ENCODE data around the gene MXD1.
"Not testable (repeated sequence)": the region's sequence is repeated elsewhere in the genome, so short reads cannot be mapped to it uniquely, and the experiment has no call there.

Gene MXD1

GRCh38 chr2:69914950-69915945 is at the start of gene MXD1:
MXD1 (plus strand) TSS chr2:69915109; CDS start chr2:69915331, 222 bp downstream.
- peak within 1 kb of the TSS; percentile 97 for H3K27ac ChIP-seq (ENCODE audit: low read depth, low read length)
- peaks cover 4 to 37% (median 30%) of the 10 kb centered on the region in 5 donors for H3K4me1 ChIP-seq (ENCODE audit: control insufficient read depth in 5 of 5, insufficient read depth in 5 of 5, low read length in 5 of 5)
- peak within 1 kb of the TSS; percentile 33 to 93 (median 84) for H3K9ac ChIP-seq (ENCODE audit: low read length in 5 of 5)
- H3K9me3 ChIP-seq (ENCODE audit: control insufficient read depth in 5 of 5, low read length in 5 of 5), result no peaks in the 10 kb centered on the region
- peaks cover under 1 to 23% (median 9%) of the 10 kb centered on the region in 5 donors for H3K36me3 ChIP-seq (ENCODE audit: control insufficient read depth in 5 of 5, insufficient read depth in 5 of 5, low read length in 5 of 5)
- peak within 1 kb of the TSS; percentile 62 to 92 (median 77) for H3K4me3 ChIP-seq (ENCODE audit: low read depth in 1 of 5, low read length in 5 of 5)
- no peaks in the 10 kb centered on the region for H3K27me3 ChIP-seq (ENCODE audit: control insufficient read depth in 5 of 5, insufficient read depth in 4 of 5, low read length in 5 of 5)

- H3K36me3 ChIP-seq (ENCODE audit: control insufficient read depth in 5 of 5, insufficient read depth in 5 of 5, low read length in 5 of 5), result no peaks in the 10 kb centered on the region
- H3K9me3 ChIP-seq (ENCODE audit: control insufficient read depth in 5 of 5, low read length in 5 of 5), result peaks cover 0 to 7% (median 3%) of the 10 kb centered on the region in 5 donors
- H3K4me1 ChIP-seq (ENCODE audit: control insufficient read depth in 5 of 5, insufficient read depth in 5 of 5, low read length in 5 of 5), result peaks cover 0 to 6% (median 3%) of the 10 kb centered on the region in 5 donors
- H3K9ac ChIP-seq (ENCODE audit: low read length in 5 of 5), result no peak overlapping the region
- H3K27me3 ChIP-seq (ENCODE audit: control insufficient read depth in 5 of 5, insufficient read depth in 4 of 5, low read length in 5 of 5), result no peaks in the 10 kb centered on the region
- no peak overlapping the region for H3K4me3 ChIP-seq (ENCODE audit: low read depth in 1 of 5, low read length in 5 of 5)
- H3K27ac ChIP-seq (ENCODE audit: low read depth, low read length), result no peak overlapping the region
These were observed 26.5 kb upstream of the MXD1 start for GRCh38 chr2:69888451-69888850.

GRCh38 chr2:69889302-69889701 is 25.6 kb upstream of the MXD1 start:
- Histone ChIP-seq H3K27me3 (ENCODE audit: control insufficient read depth in 5 of 5, insufficient read depth in 4 of 5, low read length in 5 of 5) (no peaks in the 10 kb centered on the region), H3K27ac (ENCODE audit: low read depth, low read length) (no peak overlapping the region), H3K4me1 (ENCODE audit: control insufficient read depth in 5 of 5, insufficient read depth in 5 of 5, low read length in 5 of 5) (peaks cover 0 to 9% (median 5%) of the 10 kb centered on the region in 5 donors), H3K36me3 (ENCODE audit: control insufficient read depth in 5 of 5, insufficient read depth in 5 of 5, low read length in 5 of 5) (no peaks in the 10 kb centered on the region), H3K4me3 (ENCODE audit: low read depth in 1 of 5, low read length in 5 of 5) (no peak overlapping the region), H3K9ac (ENCODE audit: low read length in 5 of 5) (no peak overlapping the region), H3K9me3 (ENCODE audit: control insufficient read depth in 5 of 5, low read length in 5 of 5) (peaks cover 0 to 7% (median 3%) of the 10 kb centered on the region in 5 donors)

- H3K27ac ChIP-seq (ENCODE audit: low read depth, low read length), result no peak overlapping the region
- H3K9ac ChIP-seq (ENCODE audit: low read length in 5 of 5), result no peak overlapping the region
- peaks cover 0 to 21% (median 15%) of the 10 kb centered on the region in 5 donors for H3K4me1 ChIP-seq (ENCODE audit: control insufficient read depth in 5 of 5, insufficient read depth in 5 of 5, low read length in 5 of 5)
- no peak overlapping the region for H3K4me3 ChIP-seq (ENCODE audit: low read depth in 1 of 5, low read length in 5 of 5)
- H3K9me3 ChIP-seq (ENCODE audit: control insufficient read depth in 5 of 5, low read length in 5 of 5), result peaks cover 0 to 7% (median 3%) of the 10 kb centered on the region in 5 donors
- H3K27me3 ChIP-seq (ENCODE audit: control insufficient read depth in 5 of 5, insufficient read depth in 4 of 5, low read length in 5 of 5), result no peaks in the 10 kb centered on the region
- H3K36me3 ChIP-seq (ENCODE audit: control insufficient read depth in 5 of 5, insufficient read depth in 5 of 5, low read length in 5 of 5), result peaks cover 0 to under 1% (median 0%) of the 10 kb centered on the region in 5 donors
These were observed 24.0 kb upstream of the MXD1 start for GRCh38 chr2:69890881-69891280.

GRCh38 chr2:69892838-69893424 is 22.0 kb upstream of the MXD1 start:
- Histone ChIP-seq H3K4me1 (ENCODE audit: control insufficient read depth in 5 of 5, insufficient read depth in 5 of 5, low read length in 5 of 5) (peaks cover 0 to 31% (median 19%) of the 10 kb centered on the region in 5 donors), H3K36me3 (ENCODE audit: control insufficient read depth in 5 of 5, insufficient read depth in 5 of 5, low read length in 5 of 5) (peaks cover 7 to 20% (median 11%) of the 10 kb centered on the region in 5 donors), H3K4me3 (ENCODE audit: low read depth in 1 of 5, low read length in 5 of 5) (peak overlapping the region in 3 of 5 donors; percentile 83 to 99 (median 94))
- not testable (repeated sequence) for H3K27ac ChIP-seq (ENCODE audit: low read depth, low read length); H3K9me3 ChIP-seq (ENCODE audit: control insufficient read depth in 5 of 5, low read length in 5 of 5); H3K9ac ChIP-seq (ENCODE audit: low read length in 5 of 5); H3K27me3 ChIP-seq (ENCODE audit: control insufficient read depth in 5 of 5, insufficient read depth in 4 of 5, low read length in 5 of 5)

GRCh38 chr2:69893684-69894551 is 21.0 kb upstream of the MXD1 start, which contains the start of gene SNRNP27:
SNRNP27 (plus strand) TSS chr2:69893956; CDS start chr2:69893985, 29 bp downstream.
- peaks cover 15 to 30% (median 18%) of the 10 kb centered on the region in 5 donors for H3K36me3 ChIP-seq (ENCODE audit: control insufficient read depth in 5 of 5, insufficient read depth in 5 of 5, low read length in 5 of 5)
- H3K27ac ChIP-seq (ENCODE audit: low read depth, low read length), result peak within 1 kb of the TSS; percentile 100
- H3K9ac ChIP-seq (ENCODE audit: low read length in 5 of 5), result peak within 1 kb of the TSS; percentile 94 to 100 (median 98)
- no peaks in the 10 kb centered on the region for H3K27me3 ChIP-seq (ENCODE audit: control insufficient read depth in 5 of 5, insufficient read depth in 4 of 5, low read length in 5 of 5)
- H3K4me1 ChIP-seq (ENCODE audit: control insufficient read depth in 5 of 5, insufficient read depth in 5 of 5, low read length in 5 of 5), result peaks cover 0 to 31% (median 19%) of the 10 kb centered on the region in 5 donors
- peak within 1 kb of the TSS; percentile 83 to 99 (median 86) for H3K4me3 ChIP-seq (ENCODE audit: low read depth in 1 of 5, low read length in 5 of 5)
- H3K9me3 ChIP-seq (ENCODE audit: control insufficient read depth in 5 of 5, low read length in 5 of 5), result peaks cover 0 to 7% (median 3%) of the 10 kb centered on the region in 5 donors

GRCh38 chr2:69894737-69895136 is 20.2 kb upstream of the MXD1 start:
- not testable (repeated sequence) for H3K9me3 ChIP-seq (ENCODE audit: control insufficient read depth in 5 of 5, low read length in 5 of 5); H3K27me3 ChIP-seq (ENCODE audit: control insufficient read depth in 5 of 5, insufficient read depth in 4 of 5, low read length in 5 of 5)
- peaks cover 18 to 35% (median 24%) of the 10 kb centered on the region in 5 donors for H3K36me3 ChIP-seq (ENCODE audit: control insufficient read depth in 5 of 5, insufficient read depth in 5 of 5, low read length in 5 of 5)
- peak overlapping the region; percentile 100 for H3K27ac ChIP-seq (ENCODE audit: low read depth, low read length)
- peak overlapping the region; percentile 26 to 100 (median 98) for H3K9ac ChIP-seq (ENCODE audit: low read length in 5 of 5)
- peaks cover 0 to 31% (median 19%) of the 10 kb centered on the region in 5 donors for H3K4me1 ChIP-seq (ENCODE audit: control insufficient read depth in 5 of 5, insufficient read depth in 5 of 5, low read length in 5 of 5)
- peak overlapping the region; percentile 83 to 99 (median 86) for H3K4me3 ChIP-seq (ENCODE audit: low read depth in 1 of 5, low read length in 5 of 5)

GRCh38 chr2:69902213-69902922 is 12.5 kb upstream of the MXD1 start:
- Histone ChIP-seq H3K27me3 (ENCODE audit: control insufficient read depth in 5 of 5, insufficient read depth in 4 of 5, low read length in 5 of 5) (no peaks in the 10 kb centered on the region), H3K27ac (ENCODE audit: low read depth, low read length) (no peak overlapping the region), H3K9ac (ENCODE audit: low read length in 5 of 5) (peak overlapping the region in 1 of 5 donors; percentile 53), H3K4me3 (ENCODE audit: low read depth in 1 of 5, low read length in 5 of 5) (peak overlapping the region; percentile 10 to 45 (median 36)), H3K4me1 (ENCODE audit: control insufficient read depth in 5 of 5, insufficient read depth in 5 of 5, low read length in 5 of 5) (peaks cover 3 to 28% (median 23%) of the 10 kb centered on the region in 5 donors), H3K36me3 (ENCODE audit: control insufficient read depth in 5 of 5, insufficient read depth in 5 of 5, low read length in 5 of 5) (peaks cover 32 to 68% (median 43%) of the 10 kb centered on the region in 5 donors), H3K9me3 (ENCODE audit: control insufficient read depth in 5 of 5, low read length in 5 of 5) (no peaks in the 10 kb centered on the region)

GRCh38 chr2:69907216-69907615 is 7.7 kb upstream of the MXD1 start:
- Histone ChIP-seq H3K9ac (ENCODE audit: low read length in 5 of 5) (peak overlapping the region in 1 of 5 donors; percentile 24), H3K9me3 (ENCODE audit: control insufficient read depth in 5 of 5, low read length in 5 of 5) (no peaks in the 10 kb centered on the region), H3K4me3 (ENCODE audit: low read depth in 1 of 5, low read length in 5 of 5) (no peak overlapping the region), H3K36me3 (ENCODE audit: control insufficient read depth in 5 of 5, insufficient read depth in 5 of 5, low read length in 5 of 5) (peaks cover 32 to 70% (median 35%) of the 10 kb centered on the region in 5 donors), H3K4me1 (ENCODE audit: control insufficient read depth in 5 of 5, insufficient read depth in 5 of 5, low read length in 5 of 5) (peaks cover 2 to 9% (median 7%) of the 10 kb centered on the region in 5 donors), H3K27me3 (ENCODE audit: control insufficient read depth in 5 of 5, insufficient read depth in 4 of 5, low read length in 5 of 5) (no peaks in the 10 kb centered on the region), H3K27ac (ENCODE audit: low read depth, low read length) (no peak overlapping the region)

Measured in subcutaneous abdominal adipose tissue (tissue), 5 donors.